GM12878 (cell line): Measurements from ENCODE around the gene BUB1B. TPM values are rescaled to one million over a fixed set of nuclear protein-coding genes. Genes with fewer than 3 reads are reported as not detected.

ENCODE experiments used
- ATAC-seq: fragments of 200-7000 bp; cut with Tn5 transposase; 3 replicates; pipeline ENCODE4 v1.9.1; 2020; ENCODE audit warnings: mild to moderate bottlenecking, moderate library complexity
- BruUV-seq: library from RNA; stranded (reverse); fragments of 400-500 nt; replicated peaks from 2 replicates; lab custom pipeline; 2021; lab: Mats Ljungman, UMichigan
- CTCF ChIA-PET: fragments of 300-600 bp; sonication (Branson Sonifier 250); formaldehyde crosslinking; extraction: SDS; loops from one replicate; lab custom pipeline; 2021; ENCODE audit warnings: inconsistent platforms; lab: Yijun Ruan, JAX
- POLR2A ChIA-PET: fragments of 350-600 bp; formaldehyde crosslinking; extraction: SDS; loops from one replicate; lab custom pipeline; 2021; ENCODE audit warnings: inconsistent platforms; lab: Charles Lee
- RAD21 ChIA-PET: fragments of 300-600 bp; sonication (Branson Sonifier 250); formaldehyde crosslinking; loops from one replicate; lab custom pipeline; 2023; ENCODE audit warnings: antibody characterized with exemption; ENCODE audit not compliant: unreplicated experiment; lab: Charles Lee
- SMC1A ChIA-PET: fragments of 300-600 bp; sonication (Branson Sonifier 250); formaldehyde crosslinking; loops from one replicate; lab custom pipeline; 2023; ENCODE audit not compliant: unreplicated experiment, uncharacterized antibody; lab: Charles Lee
- DNase-seq: peaks from one replicate; pipeline ENCODE4 v3.0.0-alpha.2; 2011; ENCODE audit warnings: low read depth, low spot score
- FAIRE-seq: peaks from 3 replicates; lab custom pipeline; 2011; peaks lifted over from hg19 to GRCh38; lab: Jason Lieb, UNC
- H2AFZ ChIP-seq: 2 replicates; pipeline ENCODE4 v1.6.0; 2011; ENCODE audit warnings: low read depth, low read length, control low read depth; ENCODE audit not compliant: control insufficient read depth
- H3K27ac ChIP-seq: 2 replicates; pipeline ENCODE4 v1.5.1; 2011; ENCODE audit warnings: control low read depth; ENCODE audit not compliant: control insufficient read depth, insufficient read depth
- H3K27me3 ChIP-seq, 2 experiments: replicated peaks in 1 of 2; 2 replicates each; pipeline versions ENCODE4 v1.6.0 to v1.6.1; 2011; ENCODE audit warnings: low read length in 1 of 2; ENCODE audit not compliant: control insufficient read depth in 2 of 2, insufficient read depth in 2 of 2
- H3K36me3 ChIP-seq, 2 experiments: 2 replicates each; pipeline ENCODE4 v1.5.1; 2011; ENCODE audit warnings: low read length in 1 of 2; ENCODE audit not compliant: control insufficient read depth in 2 of 2, insufficient read depth in 2 of 2
- H3K4me1 ChIP-seq: 2 replicates; pipeline ENCODE4 v1.6.1; 2011; ENCODE audit warnings: mild to moderate bottlenecking, low read length, moderate library complexity, mixed read lengths; ENCODE audit not compliant: control insufficient read depth, insufficient read depth
- H3K4me2 ChIP-seq: 2 replicates; pipeline ENCODE4 v1.6.0; 2011; ENCODE audit warnings: control low read depth; ENCODE audit not compliant: control insufficient read depth, insufficient read depth
- H3K4me3 ChIP-seq: fragments of 200-600 bp; sonication (generic); 2 replicates; pipeline ENCODE4 v1.5.1; 2016
- H3K79me2 ChIP-seq: 2 replicates; pipeline ENCODE4 v1.6.0; 2011; ENCODE audit warnings: low read length; ENCODE audit not compliant: control insufficient read depth, insufficient read depth
- H3K9ac ChIP-seq: 2 replicates; pipeline ENCODE4 v1.8.0; 2011; ENCODE audit warnings: low read length, control low read depth, mixed read lengths; ENCODE audit not compliant: control insufficient read depth, insufficient read depth
- H3K9me3 ChIP-seq: replicated peaks from 3 replicates; pipeline ENCODE4 v1.5.1; 2011; ENCODE audit warnings: mild to moderate bottlenecking, low read length; ENCODE audit not compliant: control insufficient read depth, insufficient read depth
- H4K20me1 ChIP-seq: 2 replicates; pipeline ENCODE4 v1.6.0; 2011; ENCODE audit not compliant: control insufficient read depth, insufficient read depth
- BHLHE40 ChIP-seq, 2 experiments: fragments of 450-650 bp in 1 of 2; IDR thresholded peaks; 2 replicates each; pipeline ENCODE4 v1.6.1; 2011 to 2017; ENCODE audit warnings: low read depth in 2 of 2, borderline replicate concordance in 1 of 2, improper control_type of control experiment in 1 of 2, low read length in 1 of 2, mild to moderate bottlenecking in 1 of 2
- E2F4 ChIP-seq: IDR thresholded peaks from 2 replicates; pipeline ENCODE4 v1.6.1; 2012; ENCODE audit warnings: low read depth, low read length, improper control_type of control experiment
- FOS ChIP-seq: IDR thresholded peaks from 3 replicates; pipeline ENCODE4 v1.6.1; 2011; ENCODE audit warnings: borderline replicate concordance; ENCODE audit not compliant: insufficient read length; ENCODE audit errors: extremely low read depth
- HDAC2 ChIP-seq: fragments of 200-600 bp; sonication (generic); IDR thresholded peaks from 2 replicates; pipeline ENCODE4 v1.6.1; 2017
- HDGF ChIP-seq: fragments of 450-650 bp; IDR thresholded peaks from 2 replicates; pipeline ENCODE4 v1.6.1; 2016; ENCODE audit warnings: antibody characterized with exemption
- MEF2B ChIP-seq: fragments of 450-650 bp; IDR thresholded peaks from 2 replicates; pipeline ENCODE4 v1.6.1; 2018; ENCODE audit warnings: mild to moderate bottlenecking, moderate library complexity; ENCODE audit not compliant: partially characterized antibody, poor library complexity, severe bottlenecking
- NBN ChIP-seq: fragments of 450-650 bp; IDR thresholded peaks from 2 replicates; pipeline ENCODE4 v1.6.1; 2016
- NFYA ChIP-seq: IDR thresholded peaks from 2 replicates; pipeline ENCODE4 v1.6.1; 2011; ENCODE audit warnings: low read depth, mild to moderate bottlenecking, low read length, improper control_type of control experiment, borderline replicate concordance
- PBX3 ChIP-seq: IDR thresholded peaks from 2 replicates; pipeline ENCODE4 v1.6.1; 2011; ENCODE audit warnings: mild to moderate bottlenecking, low read depth, low read length, moderate library complexity; ENCODE audit not compliant: insufficient replicate concordance
- PML ChIP-seq: IDR thresholded peaks from 2 replicates; pipeline ENCODE4 v1.6.1; 2012; ENCODE audit warnings: low read length, inconsistent platforms
- POLR2A ChIP-seq: IDR thresholded peaks from 2 replicates; pipeline ENCODE4 v1.6.1; 2011; ENCODE audit warnings: low read depth, mild to moderate bottlenecking, low read length
- RB1 ChIP-seq: fragments of 450-650 bp; formaldehyde crosslinking; IDR thresholded peaks from 2 replicates; pipeline ENCODE4 v1.6.1; 2017; ENCODE audit warnings: mild to moderate bottlenecking, borderline replicate concordance
- RFX5 ChIP-seq: IDR thresholded peaks from 2 replicates; pipeline ENCODE4 v1.6.1; 2011; ENCODE audit warnings: low read depth, low read length, improper control_type of control experiment
- SIX5 ChIP-seq: IDR thresholded peaks from 2 replicates; pipeline ENCODE4 v1.6.1; 2011; ENCODE audit warnings: mild to moderate bottlenecking, low read depth, low read length, moderate library complexity; ENCODE audit not compliant: severe bottlenecking
- STAT1 ChIP-seq: fragments of 450-650 bp; conservative IDR thresholded peaks from 2 replicates; pipeline ENCODE4 v1.6.1; 2014; ENCODE audit warnings: antibody characterized with exemption, mild to moderate bottlenecking
- WRNIP1 ChIP-seq: IDR thresholded peaks from 2 replicates; pipeline ENCODE4 v1.6.1; 2011; ENCODE audit warnings: low read depth, low read length, improper control_type of control experiment, borderline replicate concordance
- ZNF217 ChIP-seq: fragments of 450-650 bp; IDR thresholded peaks from 2 replicates; pipeline ENCODE4 v1.6.1; 2017; ENCODE audit warnings: antibody characterized with exemption, mild to moderate bottlenecking
- WGBS: methylation state at CpG from one replicate; pipeline ENCODE4 v1.1.6; 2016; ENCODE audit warnings: low lambda C conversion rate; ENCODE audit not compliant: insufficient replicate concordance, insufficient coverage; ENCODE audit errors: missing lambda C conversion rate; 5-methylcytosine and 5-hydroxymethylcytosine counted together
- in situ Hi-C: fragments of 300-500 bp; cut with MboI; formaldehyde crosslinking; loops from 9 replicates; pipeline ENCODE4 v1.14.3; 2018; ENCODE audit warnings: mixed read lengths
- intact Hi-C: fragments of 100-400 bp; cut with micrococcal nuclease; formaldehyde crosslinking; loops from one replicate; pipeline ENCODE4 v1.14.2; 2022; ENCODE audit not compliant: unreplicated experiment
- polyA plus RNA-seq, 11 experiments: library from polyadenylated mRNA; depleted of rRNA in 4 of 11; unstranded in 6 of 11; stranded (reverse) in 5 of 11; fragments of >200 nt; fragmentation: Nextera tagmentation in 4 of 11; fragmentation: Illumina TruSeq in 1 of 11; extraction: Ambion mirVana in 4 of 11; extraction: Trizol in 1 of 11; gene quantifications; 1 replicate in 1 of 11; 2 replicates in 10 of 11; pipeline versions ENCODE4 v1.2.1 to v1.2.3, GENCODE V29; 2011 to 2016; ENCODE audit warnings: inconsistent platforms in 2 of 11, missing spikeins in 2 of 11, low read depth in 1 of 11
- total RNA-seq, 4 experiments: library from RNA; depleted of rRNA in 3 of 4; stranded (reverse); fragments of >200 nt in 3 of 4; fragmentation: Illumina TruSeq in 1 of 4; extraction: Trizol in 1 of 4; gene quantifications; 2 replicates each; pipeline versions ENCODE4 v1.2.1 to v1.2.3, GENCODE V29; 2013 to 2021
- TF ChIP-seq, protein P1 (sequence below): fragments of 450-650 bp; IDR thresholded peaks from 2 replicates; pipeline ENCODE4 v1.6.1; 2016; ENCODE audit warnings: mild to moderate bottlenecking, moderate library complexity, borderline replicate concordance

The BUB1B gene
- total and polyA plus RNA-seq, 10 of the 15 experiments (the other 5 are each of a cell fraction or from before 2014, with no cell fraction given) = 29.1 to 98.6 (median 77.3) TPM

DNA sequence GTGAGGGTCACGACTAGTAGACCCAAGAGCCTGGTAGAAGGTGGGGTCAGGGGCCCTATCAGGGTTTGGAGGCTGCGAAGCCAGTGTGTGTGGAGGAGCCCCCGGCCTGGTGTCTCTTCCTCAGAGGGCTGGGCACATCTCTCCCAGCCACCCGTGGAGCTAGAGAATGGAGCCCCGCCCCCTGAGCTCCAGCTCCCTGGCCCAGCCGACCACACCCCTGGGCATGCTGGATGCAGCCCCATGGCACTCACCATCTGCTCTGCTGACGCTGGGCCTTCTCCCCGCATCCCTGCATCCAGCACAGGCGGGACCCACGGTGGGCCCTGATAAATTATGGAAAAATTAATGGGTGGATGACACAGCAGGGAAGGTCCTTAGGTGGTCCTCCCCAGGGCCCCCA lies 104.5 kb downstream of the BUB1B start:
- Histone ChIP-seq H3K36me3 (no peaks in the 10 kb centered on the region), H3K4me3 (no peak overlapping the region), H3K4me1 (no peaks in the 10 kb centered on the region), H3K79me2 (no peaks in the 10 kb centered on the region), H3K4me2 (no peak overlapping the region), H2AFZ (no peak overlapping the region), H3K27me3 (no peaks in the 10 kb centered on the region), H3K27ac (no peak overlapping the region), H4K20me1 (no peaks in the 10 kb centered on the region), H3K9ac (no peak overlapping the region), H3K9me3 (no peaks in the 10 kb centered on the region)
- WGBS = 66% methylated on average over 9 of the region's 10 CpGs
- ChIA-PET SMC1A (interaction anchor here (1.3 kb wide), 1 partner anchor 10 kb away, joined by 4 read pairs; no protein-coding TSS in a partner anchor), CTCF (interaction anchor here (1.4 kb wide), 1 partner anchor 9 kb away, joined by 6 read pairs; no protein-coding TSS in a partner anchor), RAD21 (no interaction called here), POLR2A (no interaction called here)
- TF ChIP-seq FOS = no peak
- no peak for TF ChIP-seq ZNF217
- no peak for TF ChIP-seq WRNIP1
- no peak for TF ChIP-seq BHLHE40 (IDR thresholded peaks at IDR 0.05; ENCODE audit: borderline replicate concordance in 1 of 2, low read depth in 2 of 2, low read length in 1 of 2)
- no peak for TF ChIP-seq PML
- no peak for TF ChIP-seq HDAC2
- no peak for TF ChIP-seq SIX5
- TF ChIP-seq NFYA = no peak
- TF ChIP-seq NBN = no peak
- no peak for TF ChIP-seq PBX3
- TF ChIP-seq, protein P1, sequence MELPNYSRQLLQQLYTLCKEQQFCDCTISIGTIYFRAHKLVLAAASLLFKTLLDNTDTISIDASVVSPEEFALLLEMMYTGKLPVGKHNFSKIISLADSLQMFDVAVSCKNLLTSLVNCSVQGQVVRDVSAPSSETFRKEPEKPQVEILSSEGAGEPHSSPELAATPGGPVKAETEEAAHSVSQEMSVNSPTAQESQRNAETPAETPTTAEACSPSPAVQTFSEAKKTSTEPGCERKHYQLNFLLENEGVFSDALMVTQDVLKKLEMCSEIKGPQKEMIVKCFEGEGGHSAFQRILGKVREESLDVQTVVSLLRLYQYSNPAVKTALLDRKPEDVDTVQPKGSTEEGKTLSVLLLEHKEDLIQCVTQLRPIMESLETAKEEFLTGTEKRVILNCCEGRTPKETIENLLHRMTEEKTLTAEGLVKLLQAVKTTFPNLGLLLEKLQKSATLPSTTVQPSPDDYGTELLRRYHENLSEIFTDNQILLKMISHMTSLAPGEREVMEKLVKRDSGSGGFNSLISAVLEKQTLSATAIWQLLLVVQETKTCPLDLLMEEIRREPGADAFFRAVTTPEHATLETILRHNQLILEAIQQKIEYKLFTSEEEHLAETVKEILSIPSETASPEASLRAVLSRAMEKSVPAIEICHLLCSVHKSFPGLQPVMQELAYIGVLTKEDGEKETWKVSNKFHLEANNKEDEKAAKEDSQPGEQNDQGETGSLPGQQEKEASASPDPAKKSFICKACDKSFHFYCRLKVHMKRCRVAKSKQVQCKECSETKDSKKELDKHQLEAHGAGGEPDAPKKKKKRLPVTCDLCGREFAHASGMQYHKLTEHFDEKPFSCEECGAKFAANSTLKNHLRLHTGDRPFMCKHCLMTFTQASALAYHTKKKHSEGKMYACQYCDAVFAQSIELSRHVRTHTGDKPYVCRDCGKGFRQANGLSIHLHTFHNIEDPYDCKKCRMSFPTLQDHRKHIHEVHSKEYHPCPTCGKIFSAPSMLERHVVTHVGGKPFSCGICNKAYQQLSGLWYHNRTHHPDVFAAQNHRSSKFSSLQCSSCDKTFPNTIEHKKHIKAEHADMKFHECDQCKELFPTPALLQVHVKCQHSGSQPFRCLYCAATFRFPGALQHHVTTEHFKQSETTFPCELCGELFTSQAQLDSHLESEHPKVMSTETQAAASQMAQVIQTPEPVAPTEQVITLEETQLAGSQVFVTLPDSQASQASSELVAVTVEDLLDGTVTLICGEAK = no peak
- TF ChIP-seq HDGF = no peak
- no peak for TF ChIP-seq STAT1
- TF ChIP-seq E2F4 = no peak
- TF ChIP-seq MEF2B = no peak
- no peak for TF ChIP-seq POLR2A
- no peak for TF ChIP-seq RB1
- TF ChIP-seq RFX5 = no peak
- FAIRE-seq (no peak), DNase-seq (no peak), ATAC-seq (no peak)
- in situ Hi-C loops = no loop called here
- BruUV-seq = no TSS peak
- intact Hi-C loops = no loop called here
